HG02623 (cell line): ENCODE results near the gene DIP2A.

Source experiments
- ATAC-seq: cut with Tn5 transposase; IDR thresholded peaks from one replicate; pipeline ENCODE4 v1.9.1; 2021; ENCODE audit warnings: moderate library complexity; ENCODE audit not compliant: unreplicated experiment

The DIP2A gene

GRCh38 chr21:46616050-46616449, 157.4 kb downstream of the DIP2A start:
- no peak for ATAC-seq

- no peak for ATAC-seq
These were observed 158.0 kb downstream of the DIP2A start for GRCh38 chr21:46616656-46617055.

- ATAC-seq, result no peak
These were observed 158.8 kb downstream of the DIP2A start for GRCh38 chr21:46617267-46618051.

DNA sequence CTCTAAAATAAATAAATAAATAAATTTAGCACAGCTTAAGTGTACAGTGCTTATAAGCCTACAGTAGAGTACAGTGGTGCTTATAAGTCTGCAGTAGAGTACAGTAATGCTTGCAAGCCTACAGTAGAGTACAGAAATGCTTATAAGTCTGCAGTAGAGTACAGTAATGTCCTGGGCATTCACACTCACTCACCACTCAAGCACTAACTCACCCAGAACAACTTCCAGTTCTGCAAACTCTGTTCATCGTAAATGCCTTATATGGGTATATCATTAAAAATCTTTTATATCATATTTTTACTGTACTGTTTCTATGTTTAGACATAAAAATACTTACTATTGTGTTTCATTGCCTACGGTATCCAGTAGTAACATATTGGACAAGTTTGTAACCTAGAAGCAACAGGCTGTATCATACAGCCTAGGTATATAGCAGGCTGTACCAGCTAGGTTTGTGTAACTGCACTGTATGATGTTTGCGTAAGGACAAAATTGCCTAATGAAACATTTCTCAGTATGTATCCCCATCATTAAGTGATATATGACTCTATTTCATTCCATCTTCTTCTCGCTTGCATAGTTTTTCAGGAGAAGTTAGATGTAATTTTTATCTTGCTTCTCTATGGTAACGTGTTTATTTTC, 160.2 kb downstream of the DIP2A start:
- ATAC-seq, result no peak
